SJSA1 (cell line): Measurements from ENCODE around the gene ANKRD33. TPM values are rescaled to one million over a fixed set of nuclear protein-coding genes. Genes with fewer than 3 reads are reported as not detected.

Experiments used
- DNase-seq, 2 experiments: peaks; one replicate each; pipeline ENCODE4 v3.0.0-alpha.2; 2015 to 2020; ENCODE audit warnings: low spot score in 2 of 2, low read depth in 1 of 2
- H3K27ac ChIP-seq: fragments of 250-450 bp; sonication (Bioruptor Pico); 2 replicates; pipeline ENCODE4 v1.5.1; 2020; ENCODE audit warnings: mild to moderate bottlenecking, moderate library complexity
- H3K27me3 ChIP-seq: fragments of 250-450 bp; sonication (Bioruptor Pico); replicated peaks from 2 replicates; pipeline ENCODE4 v1.5.1; 2020; ENCODE audit warnings: mild to moderate bottlenecking, moderate library complexity
- H3K36me3 ChIP-seq: fragments of 250-450 bp; sonication (Bioruptor Pico); 2 replicates; pipeline ENCODE4 v1.5.1; 2020; ENCODE audit warnings: mild to moderate bottlenecking
- H3K4me1 ChIP-seq: fragments of 250-450 bp; sonication (Bioruptor Pico); replicated peaks from 2 replicates; pipeline ENCODE4 v1.6.1; 2021; ENCODE audit warnings: mild to moderate bottlenecking
- H3K4me3 ChIP-seq: fragments of 250-450 bp; sonication (Bioruptor Pico); 2 replicates; pipeline ENCODE4 v1.5.1; 2020; ENCODE audit warnings: mild to moderate bottlenecking
- H3K9me3 ChIP-seq: fragments of 250-450 bp; sonication (Bioruptor Pico); replicated peaks from 2 replicates; pipeline ENCODE4 v1.5.1; 2020; ENCODE audit warnings: mild to moderate bottlenecking
- total RNA-seq: library from RNA; depleted of rRNA; stranded (reverse); fragments of >200 nt; shearing (Covaris generic); gene quantifications from 2 replicates; pipeline ENCODE4 v1.2.3, GENCODE V29; 2014

The ANKRD33 gene
- total RNA-seq, 1 experiment from 2014 or later, result not detected

- H3K27me3 ChIP-seq, result peaks cover 42% of the 10 kb centered on the region
- H3K4me1 ChIP-seq, result peaks cover 3% of the 10 kb centered on the region; the same call in 1 of the 2 replicates
- no peak overlapping the region for H3K27ac ChIP-seq
- no peak overlapping the region for H3K4me3 ChIP-seq
- no peaks in the 10 kb centered on the region for H3K9me3 ChIP-seq
- H3K36me3 ChIP-seq, result no peaks in the 10 kb centered on the region
- no peak for DNase-seq
Observed at GRCh38 chr12:51866324-51866723, 21.6 kb upstream of the ANKRD33 start.

DNA sequence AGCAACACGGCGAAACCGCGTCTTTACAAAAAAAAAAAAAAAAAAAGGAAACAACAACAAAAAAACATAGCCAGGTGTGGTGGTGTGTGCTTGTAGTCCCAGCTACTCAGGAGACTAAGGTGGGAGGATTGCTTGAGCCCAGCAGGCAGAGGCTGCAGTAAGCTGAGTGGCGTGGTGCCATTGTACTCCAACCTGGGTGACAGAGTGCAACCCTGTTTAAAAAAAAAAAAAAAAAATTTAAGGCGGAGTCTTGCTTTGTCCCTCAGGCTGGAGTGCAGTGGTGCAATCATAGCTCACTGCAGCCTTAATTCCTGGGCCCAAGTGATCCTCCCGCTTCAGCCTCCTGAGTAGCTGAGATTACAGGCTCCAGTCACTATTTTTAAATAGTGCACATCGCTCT lies 21.1 kb upstream of the ANKRD33 start:
- no peak for DNase-seq
- H3K27ac ChIP-seq, result no peak overlapping the region
- peaks cover 3% of the 10 kb centered on the region; the same call in 1 of the 2 replicates for H3K4me1 ChIP-seq
- H3K36me3 ChIP-seq, result no peaks in the 10 kb centered on the region
- no peak overlapping the region for H3K4me3 ChIP-seq
- no peaks in the 10 kb centered on the region for H3K9me3 ChIP-seq
- peaks cover 38% of the 10 kb centered on the region for H3K27me3 ChIP-seq

DNA sequence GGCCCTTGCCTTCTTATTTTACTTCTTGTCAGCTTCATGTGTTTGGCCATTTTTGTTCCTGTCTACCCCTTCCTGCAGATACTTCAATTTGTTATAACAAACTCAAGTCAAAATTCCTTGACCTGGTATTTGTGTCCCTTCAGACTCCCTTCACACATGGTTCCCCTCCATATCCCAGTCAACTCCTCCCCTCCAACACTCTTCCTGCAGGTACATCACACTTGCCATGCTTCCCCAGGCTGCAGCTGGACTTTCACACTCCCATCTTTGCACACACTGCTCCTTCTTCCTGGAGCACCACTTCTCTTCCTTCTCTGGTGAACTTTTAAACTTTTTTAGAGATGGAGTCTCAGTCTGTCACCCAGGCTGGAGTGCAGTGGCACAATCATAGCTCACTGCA lies 20.5 kb upstream of the ANKRD33 start:
- DNase-seq, result no peak
- H3K27me3 ChIP-seq, result peaks cover 38% of the 10 kb centered on the region
- peaks cover 3% of the 10 kb centered on the region; the same call in 1 of the 2 replicates for H3K4me1 ChIP-seq
- H3K4me3 ChIP-seq, result no peak overlapping the region
- H3K9me3 ChIP-seq, result no peaks in the 10 kb centered on the region
- H3K36me3 ChIP-seq, result no peaks in the 10 kb centered on the region
- H3K27ac ChIP-seq, result no peak overlapping the region

DNA sequence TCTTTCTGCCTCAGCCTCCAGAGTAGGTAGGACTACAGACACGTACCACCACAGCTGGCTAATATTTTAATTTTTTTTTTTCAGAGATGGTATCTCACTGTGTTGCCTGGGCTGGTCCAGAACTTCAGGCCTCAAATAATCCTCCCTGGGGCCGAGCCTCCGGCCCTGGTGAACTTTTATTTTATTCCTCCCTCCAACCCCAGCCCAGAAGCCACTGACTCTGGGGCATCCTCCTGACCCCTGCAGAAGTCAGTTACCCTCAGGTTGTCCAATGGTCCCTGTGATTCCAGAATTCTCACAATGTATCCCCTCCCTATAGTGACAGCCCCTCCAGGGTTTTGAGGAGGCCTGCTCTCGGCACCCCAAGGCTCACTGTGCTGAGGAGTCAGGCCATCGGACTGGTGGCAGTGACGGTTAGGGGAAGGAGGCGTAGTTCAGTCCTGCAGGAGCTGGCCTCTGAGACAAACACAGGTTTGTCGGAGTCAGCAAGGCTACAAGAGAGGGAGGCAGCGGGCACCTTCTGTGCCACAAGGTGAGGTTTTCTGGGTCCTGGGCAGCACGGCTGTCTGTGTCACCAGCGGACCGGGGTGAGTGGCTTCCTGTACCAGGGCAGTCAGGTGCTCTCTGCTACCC lies 20.0 kb upstream of the ANKRD33 start:
- no peaks in the 10 kb centered on the region for H3K36me3 ChIP-seq
- H3K4me3 ChIP-seq, result no peak overlapping the region
- DNase-seq, result no peak
- no peaks in the 10 kb centered on the region for H3K9me3 ChIP-seq
- no peak overlapping the region for H3K27ac ChIP-seq
- H3K27me3 ChIP-seq, result peaks cover 38% of the 10 kb centered on the region
- H3K4me1 ChIP-seq, result peaks cover 3% of the 10 kb centered on the region; the same call in 1 of the 2 replicates

DNA sequence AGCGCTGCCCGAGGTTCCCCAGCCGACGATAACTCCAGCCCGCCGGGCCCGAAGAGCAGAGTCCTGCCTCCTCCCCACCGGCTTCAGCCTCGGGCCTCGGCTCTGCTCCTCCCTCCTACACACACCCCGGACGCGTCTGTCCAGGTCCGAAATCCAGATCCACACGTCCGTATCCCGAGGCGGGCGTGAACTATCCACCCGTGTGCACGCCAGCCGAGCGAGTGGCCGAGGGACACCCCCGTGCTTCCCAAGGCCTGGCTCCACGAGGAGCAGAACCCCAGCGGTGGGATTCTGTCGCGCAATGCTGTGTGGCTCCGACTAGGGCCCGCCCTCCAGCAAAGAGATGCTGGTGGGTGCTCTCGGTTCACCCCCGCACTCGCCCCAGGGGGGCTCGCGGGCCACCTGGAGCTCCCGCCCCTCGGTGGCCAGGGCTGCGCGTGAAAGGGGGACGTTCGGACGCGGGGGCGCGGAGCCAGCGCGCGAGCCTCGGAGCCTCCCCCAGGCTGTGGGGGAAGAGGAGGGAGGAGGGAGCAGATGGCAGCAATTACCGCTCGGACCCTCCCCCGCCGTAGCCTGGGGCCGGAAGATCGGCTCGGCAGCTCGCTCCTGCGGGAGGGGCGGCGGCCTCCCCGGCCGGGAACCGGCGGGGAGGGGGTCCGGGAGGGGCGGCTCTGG lies 18.9 kb upstream of the ANKRD33 start:
- H3K4me1 ChIP-seq, result peaks cover 3% of the 10 kb centered on the region; the same call in 1 of the 2 replicates
- H3K27ac ChIP-seq, result no peak overlapping the region
- DNase-seq, result no peak
- H3K9me3 ChIP-seq, result no peaks in the 10 kb centered on the region
- peaks cover 38% of the 10 kb centered on the region for H3K27me3 ChIP-seq
- H3K4me3 ChIP-seq, result no peak overlapping the region; the same call in 1 of the 2 replicates
- no peaks in the 10 kb centered on the region for H3K36me3 ChIP-seq

DNA sequence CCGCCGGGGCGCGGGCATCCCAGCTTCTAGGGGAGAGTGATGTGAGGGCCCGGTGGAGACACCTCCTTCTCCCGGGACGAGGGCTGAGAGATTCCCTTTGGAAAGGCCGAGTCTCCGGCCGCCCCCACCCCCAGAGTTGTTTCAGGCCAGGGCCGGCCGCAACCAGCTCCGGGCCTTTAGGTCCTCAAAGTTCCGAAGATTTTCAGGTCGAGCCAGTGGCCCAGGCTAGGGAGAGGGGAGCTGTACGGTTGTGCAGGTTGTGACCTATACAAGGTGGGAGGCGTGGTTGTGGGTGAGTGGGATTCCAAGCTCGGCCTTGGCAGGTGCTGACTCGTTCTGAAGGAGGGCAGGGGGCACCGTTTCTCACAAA lies 18.4 kb upstream of the ANKRD33 start:
- no peak overlapping the region for H3K4me3 ChIP-seq
- no peak overlapping the region for H3K27ac ChIP-seq
- DNase-seq, result no peak
- peaks cover 3% of the 10 kb centered on the region; the same call in 1 of the 2 replicates for H3K4me1 ChIP-seq
- no peaks in the 10 kb centered on the region for H3K36me3 ChIP-seq
- H3K27me3 ChIP-seq, result peaks cover 34% of the 10 kb centered on the region
- no peaks in the 10 kb centered on the region for H3K9me3 ChIP-seq

DNA sequence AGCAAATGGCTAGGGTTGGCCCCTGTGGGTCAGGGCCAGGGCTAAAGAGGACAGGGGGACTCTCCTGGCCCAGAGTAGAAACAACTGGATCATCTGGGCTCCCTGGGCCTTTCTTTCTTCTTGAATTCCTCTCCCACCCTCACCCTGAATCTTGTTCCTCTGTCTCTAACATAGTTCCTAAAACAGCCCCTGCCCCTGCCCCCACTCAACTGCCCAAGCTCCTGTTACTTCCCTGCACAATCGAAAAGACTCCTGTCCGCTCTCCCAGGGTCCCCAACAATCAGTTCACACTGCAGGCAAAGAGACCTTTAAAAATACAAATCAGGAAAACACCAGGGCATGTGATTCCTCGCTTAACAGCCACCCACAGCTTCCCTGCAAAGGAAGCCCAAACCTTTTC lies 18.0 kb upstream of the ANKRD33 start:
- H3K27me3 ChIP-seq, result peaks cover 32% of the 10 kb centered on the region
- no peak for DNase-seq
- H3K4me3 ChIP-seq, result no peak overlapping the region

DNA sequence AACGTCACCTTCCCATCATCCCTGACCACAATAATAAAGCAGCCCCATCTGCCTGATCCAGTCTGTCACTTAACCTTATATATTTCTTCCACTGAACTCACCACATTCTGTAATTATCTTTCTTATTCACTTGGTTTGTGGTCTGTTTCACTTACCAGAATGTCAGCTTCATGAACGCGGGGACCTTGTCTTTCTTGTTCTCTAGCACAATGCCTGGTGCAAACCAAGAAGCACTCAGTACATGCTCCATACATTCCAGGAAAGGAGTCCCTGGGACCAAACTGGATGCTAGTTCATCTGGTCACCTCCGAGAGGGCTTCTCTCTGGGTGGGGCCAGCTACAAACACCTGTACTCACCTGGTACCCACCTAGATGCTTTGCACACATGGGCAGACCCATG lies 17.4 kb upstream of the ANKRD33 start:
- H3K27ac ChIP-seq, result no peak overlapping the region
- H3K27me3 ChIP-seq, result peaks cover 26% of the 10 kb centered on the region
- no peak for DNase-seq
- no peak overlapping the region for H3K4me3 ChIP-seq
- peaks cover 3% of the 10 kb centered on the region; the same call in 1 of the 2 replicates for H3K4me1 ChIP-seq
- no peaks in the 10 kb centered on the region for H3K36me3 ChIP-seq
- no peaks in the 10 kb centered on the region for H3K9me3 ChIP-seq

More for the DNA sequence above, 18.0 kb upstream of the ANKRD33 start:
- Histone ChIP-seq H3K27ac (no peak overlapping the region), H3K9me3 (no peaks in the 10 kb centered on the region), H3K4me1 (peaks cover 3% of the 10 kb centered on the region; the same call in 1 of the 2 replicates), H3K36me3 (no peaks in the 10 kb centered on the region)

- no peak overlapping the region for H3K27ac ChIP-seq
- H3K36me3 ChIP-seq, result no peaks in the 10 kb centered on the region
- H3K9me3 ChIP-seq, result no peaks in the 10 kb centered on the region
- H3K4me3 ChIP-seq, result no peak overlapping the region
- H3K4me1 ChIP-seq, result peaks cover 3% of the 10 kb centered on the region; the same call in 1 of the 2 replicates
- DNase-seq, result no peak
- peaks cover 26% of the 10 kb centered on the region for H3K27me3 ChIP-seq
Observed at GRCh38 chr12:51871126-51871525, 16.8 kb upstream of the ANKRD33 start.

- Histone ChIP-seq H3K27ac (no peak overlapping the region), H3K36me3 (no peaks in the 10 kb centered on the region), H3K4me3 (no peak overlapping the region), H3K9me3 (no peaks in the 10 kb centered on the region), H3K4me1 (peaks cover 3% of the 10 kb centered on the region; the same call in 1 of the 2 replicates), H3K27me3 (peaks cover 26% of the 10 kb centered on the region)
- no peak for DNase-seq
Observed at GRCh38 chr12:51871918-51872688, 15.8 kb upstream of the ANKRD33 start.

DNA sequence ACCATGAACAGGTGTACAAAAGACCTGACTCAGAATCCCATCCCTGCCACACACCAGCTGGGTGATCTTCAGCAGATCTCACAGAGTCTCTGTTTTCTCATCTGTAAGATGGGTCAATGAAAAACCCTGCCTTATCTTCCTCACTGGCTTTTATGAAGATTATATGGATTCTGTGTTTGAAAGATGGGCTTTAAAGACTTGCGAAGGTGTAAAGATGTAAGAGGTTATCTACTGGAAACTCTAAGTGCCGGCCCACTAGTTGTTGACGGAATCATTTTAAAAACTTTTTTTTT lies 15.3 kb upstream of the ANKRD33 start:
- Histone ChIP-seq H3K36me3 (no peaks in the 10 kb centered on the region), H3K4me3 (no peak overlapping the region), H3K4me1 (peaks cover 3% of the 10 kb centered on the region; the same call in 1 of the 2 replicates), H3K27me3 (peaks cover 26% of the 10 kb centered on the region), H3K9me3 (no peaks in the 10 kb centered on the region), H3K27ac (no peak overlapping the region)
- DNase-seq, result no peak

DNA sequence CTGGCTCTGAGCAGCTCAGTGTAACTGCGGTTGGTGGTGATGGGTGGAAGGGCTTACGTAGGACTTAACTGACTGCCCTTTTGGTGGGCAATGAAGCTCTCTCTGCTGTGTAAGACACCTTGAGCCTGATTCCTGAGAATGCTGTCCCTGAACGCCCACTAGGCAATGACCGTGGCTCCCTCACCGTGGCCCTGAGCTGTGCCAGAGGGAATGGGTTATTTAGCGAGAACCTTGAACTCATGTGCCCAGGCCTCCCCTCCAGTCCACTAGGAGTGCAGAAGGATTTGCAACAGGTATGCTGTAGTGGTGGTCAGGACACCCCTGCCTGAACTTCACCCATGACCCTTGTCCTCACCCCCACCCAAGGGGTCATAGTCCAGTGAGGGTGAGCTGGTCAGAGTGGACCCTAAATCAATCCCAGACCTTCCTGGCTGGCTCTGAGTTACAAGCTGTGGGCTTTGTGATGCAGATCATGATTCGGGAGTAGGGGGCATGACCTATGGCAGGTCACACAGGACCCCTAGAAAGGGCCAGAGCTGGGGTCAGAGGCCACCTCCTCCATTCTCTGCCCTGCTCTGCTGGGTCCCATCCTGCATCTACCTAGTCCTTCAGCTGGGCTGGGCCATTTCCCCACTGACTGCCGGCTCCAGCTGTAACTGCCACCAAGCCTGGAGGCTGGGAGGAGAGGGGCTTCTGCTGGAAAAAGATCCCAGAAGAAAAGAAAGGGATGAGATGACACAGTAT lies 14.5 kb upstream of the ANKRD33 start:
- no peak for DNase-seq
- Histone ChIP-seq H3K27ac (no peak overlapping the region), H3K4me3 (no peak overlapping the region), H3K36me3 (no peaks in the 10 kb centered on the region), H3K27me3 (peaks cover 25% of the 10 kb centered on the region), H3K9me3 (no peaks in the 10 kb centered on the region), H3K4me1 (peaks cover 3% of the 10 kb centered on the region; the same call in 1 of the 2 replicates)

GRCh38 chr12:51874000-51874399 lies 13.9 kb upstream of the ANKRD33 start:
- Histone ChIP-seq H3K9me3 (no peaks in the 10 kb centered on the region), H3K27me3 (peaks cover 22% of the 10 kb centered on the region), H3K36me3 (no peaks in the 10 kb centered on the region), H3K27ac (no peak overlapping the region), H3K4me3 (no peak overlapping the region), H3K4me1 (peaks cover 1% of the 10 kb centered on the region; the same call in 1 of the 2 replicates)
- DNase-seq, result no peak
